SK-N-SH (cell line): ENCODE results near the gene CCL2.

Experiments used
- CTCF ChIP-seq: fragments of 200-600 bp; sonication (generic); IDR thresholded peaks from 2 replicates; pipeline ENCODE4 v1.6.1; 2017; ENCODE audit warnings: antibody characterized with exemption, mild to moderate bottlenecking, moderate library complexity
- EP300 ChIP-seq, 2 experiments: IDR thresholded peaks; 2 replicates each; pipeline versions ENCODE4 v1.4.0 to v1.6.1; 2012; ENCODE audit warnings: borderline replicate concordance in 1 of 2, low read depth in 1 of 2, low read length in 1 of 2
- GABPA ChIP-seq: IDR thresholded peaks from 2 replicates; pipeline ENCODE4 v1.4.0; 2012; ENCODE audit warnings: low read depth, mild to moderate bottlenecking
- MAX ChIP-seq: IDR thresholded peaks from 2 replicates; pipeline ENCODE4 v1.4.0; 2012; ENCODE audit warnings: low read depth
- SIN3A ChIP-seq: IDR thresholded peaks from 2 replicates; pipeline ENCODE4 v1.6.1; 2012; ENCODE audit warnings: low read depth, mild to moderate bottlenecking, low read length, moderate library complexity, borderline replicate concordance

- TF ChIP-seq CTCF (no peak), EP300 (IDR thresholded peaks at IDR 0.05; ENCODE audit: borderline replicate concordance in 1 of 2, low read depth in 1 of 2, low read length in 1 of 2) (no peak), SIN3A (no peak), GABPA (no peak), MAX (no peak)
These were observed 32.2 kb upstream of the CCL2 start for GRCh38 chr17:34222722-34223497.
